LoVo (cell line): ENCODE measurements around the gene ARL15.

Experiments
- DNase-seq: peaks from one replicate; pipeline ENCODE4 v3.0.0-alpha.2; 2016; ENCODE audit warnings: low spot score

The ARL15 gene

DNA sequence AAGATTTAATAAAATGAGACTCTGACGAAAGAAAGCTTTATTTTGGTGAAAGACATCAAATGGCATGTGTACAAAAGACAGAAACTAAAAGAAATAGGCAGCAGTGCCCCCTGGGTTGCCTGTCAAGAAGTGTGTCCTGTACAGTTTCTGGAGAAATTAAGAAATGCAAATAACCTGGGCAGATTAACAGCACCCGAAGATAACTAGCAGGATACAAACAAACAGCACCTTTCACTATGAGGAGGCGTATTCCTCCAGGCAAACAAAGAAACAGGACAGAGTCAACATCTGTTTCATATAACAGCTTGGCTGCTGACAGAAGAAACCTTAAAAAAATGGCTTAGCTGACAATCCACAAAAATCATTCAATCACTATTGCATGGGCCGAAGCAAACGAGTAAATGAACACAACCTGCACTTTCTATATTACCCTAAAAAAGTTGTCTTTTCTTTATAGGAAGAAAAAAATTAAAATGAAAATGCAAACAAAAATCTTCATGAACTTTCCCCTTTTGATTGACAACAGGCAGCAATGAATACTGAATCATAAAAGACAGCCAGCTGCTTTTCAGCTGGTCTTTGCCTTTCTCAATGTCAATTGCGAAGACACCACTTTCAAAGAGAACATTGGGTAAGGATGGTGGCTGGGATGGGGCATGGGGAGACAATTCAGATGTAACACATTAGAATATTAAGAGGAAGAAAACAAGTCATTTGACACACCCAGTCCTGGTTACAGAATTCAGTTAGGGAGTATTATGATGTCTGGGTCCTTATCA lies 162.1 kb downstream of the ARL15 start:
- no peak for DNase-seq

DNA sequence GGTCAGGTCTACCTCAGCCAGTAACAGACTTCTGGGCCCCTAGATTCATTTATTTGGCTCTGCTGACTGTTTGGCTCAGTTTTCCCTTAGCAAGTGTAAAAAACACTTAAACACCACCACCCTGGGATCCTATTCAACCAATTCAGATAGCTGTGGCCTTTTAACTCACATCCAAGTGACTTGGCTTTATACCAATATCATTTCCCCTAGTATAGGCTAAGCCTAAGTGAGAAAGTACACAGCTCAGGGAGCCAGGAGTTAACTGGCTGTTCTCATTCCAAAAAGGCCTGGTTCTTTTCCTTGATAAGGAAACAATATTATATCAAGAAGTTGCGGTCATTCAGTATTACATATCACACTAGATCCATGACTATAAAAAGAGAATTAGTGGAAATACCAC lies 163.5 kb downstream of the ARL15 start:
- DNase-seq = no peak

DNA sequence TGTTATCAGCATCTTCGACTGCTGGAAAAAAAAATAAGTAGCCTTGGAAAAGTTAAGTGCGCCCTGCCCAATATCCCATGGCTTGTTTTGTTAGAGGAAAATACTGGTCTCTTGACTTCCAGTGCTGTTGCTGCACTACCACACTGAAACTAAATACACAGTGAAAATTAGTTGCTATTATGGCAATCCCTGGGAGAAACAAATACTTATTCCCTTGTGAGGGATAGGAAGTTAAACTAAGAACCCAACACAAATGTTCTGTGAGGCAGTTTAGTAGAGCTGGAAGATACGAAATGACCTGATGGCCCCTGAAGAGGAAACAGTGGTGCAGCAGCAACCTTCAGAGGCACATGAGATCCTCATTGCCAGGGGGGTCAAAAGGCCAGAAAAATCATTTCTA lies 164.0 kb downstream of the ARL15 start:
- no peak for DNase-seq

DNA sequence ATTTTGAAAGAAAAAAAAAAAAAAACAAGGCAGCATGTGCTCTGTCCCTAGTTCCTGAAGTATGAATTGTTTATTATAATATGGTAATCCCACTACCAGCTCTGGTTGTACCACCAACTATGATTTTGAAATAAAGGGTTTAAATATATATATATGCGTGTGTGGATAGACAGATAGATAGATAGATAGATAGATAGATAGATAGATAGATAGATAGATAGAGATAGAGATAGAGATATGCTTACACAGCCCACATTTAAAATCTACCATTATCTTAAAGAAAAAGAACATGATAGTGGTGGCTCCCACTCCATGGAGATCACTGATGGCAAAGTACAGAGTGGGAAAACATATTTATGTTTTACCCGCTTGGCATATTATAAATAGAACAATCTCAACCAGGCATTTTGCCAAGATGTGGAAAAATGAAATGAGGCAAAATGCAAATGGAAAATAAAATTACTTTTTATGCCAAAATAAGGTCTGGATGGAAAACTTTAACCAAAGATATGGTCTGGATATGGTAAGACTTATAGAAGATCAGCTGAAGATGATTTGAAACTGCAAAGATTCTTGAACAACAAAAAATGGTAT lies 170.0 kb downstream of the ARL15 start:
- no peak for DNase-seq

GRCh38 chr5:54136516-54137440 lies 173.6 kb downstream of the ARL15 start:
- no peak for DNase-seq

GRCh38 chr5:54135042-54135441 lies 175.3 kb downstream of the ARL15 start:
- no peak for DNase-seq

- no peak for DNase-seq
Measured at GRCh38 chr5:54133917-54134316, 176.5 kb downstream of the ARL15 start.

- no peak for DNase-seq
Measured at GRCh38 chr5:54120473-54120872, 189.9 kb downstream of the ARL15 start.

DNA sequence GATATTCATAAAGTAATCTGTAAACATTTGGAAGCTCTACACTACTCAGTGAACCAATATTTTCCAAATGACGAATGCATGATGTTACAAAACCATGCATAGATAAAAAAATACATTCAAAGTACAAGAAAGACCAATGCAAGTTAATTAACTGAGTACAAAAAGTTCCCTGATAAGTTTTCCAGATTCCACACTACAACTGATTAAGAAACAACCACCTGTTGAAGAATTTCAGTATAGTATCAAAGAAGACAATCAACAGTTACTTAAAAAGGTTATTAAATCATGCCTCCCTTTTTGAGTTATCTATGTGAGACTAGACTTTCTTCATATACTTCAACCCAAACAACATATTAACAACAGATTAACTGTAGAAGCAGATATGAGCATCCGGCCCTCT lies 192.4 kb downstream of the ARL15 start:
- no peak for DNase-seq

DNA sequence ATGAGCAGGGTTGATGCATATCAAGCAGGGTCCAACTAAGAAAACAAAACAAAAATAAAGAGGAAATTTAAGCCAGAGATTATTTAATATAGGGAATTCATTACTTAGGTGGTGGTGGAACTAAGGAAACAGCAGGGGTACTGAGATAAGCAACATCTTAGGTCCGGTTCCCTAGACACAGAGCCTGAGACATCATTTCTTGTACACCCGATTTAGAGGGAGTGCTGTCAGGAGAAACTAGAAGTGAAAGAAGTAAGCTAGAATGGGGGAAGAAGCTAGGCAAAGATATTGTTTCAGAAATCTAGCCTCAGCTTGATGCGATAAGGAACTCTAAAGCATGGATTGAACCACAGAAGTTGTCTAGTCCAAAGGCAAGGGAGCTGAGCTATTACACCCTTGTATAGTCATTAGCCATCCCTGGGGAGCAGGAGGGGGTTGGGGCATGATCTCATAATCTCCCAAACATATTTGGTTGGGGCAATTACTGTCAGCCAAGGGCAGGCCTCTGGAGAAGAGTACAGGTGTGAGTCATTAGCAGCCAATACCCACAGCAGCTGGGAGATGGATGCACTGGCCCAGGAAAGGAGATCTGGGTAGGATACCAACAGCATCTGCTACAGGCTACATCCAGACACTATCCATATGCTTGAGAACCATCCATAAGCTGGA lies 194.5 kb downstream of the ARL15 start:
- no peak for DNase-seq

- DNase-seq = no peak
Measured at GRCh38 chr5:54113060-54113459, 197.3 kb downstream of the ARL15 start.

DNA sequence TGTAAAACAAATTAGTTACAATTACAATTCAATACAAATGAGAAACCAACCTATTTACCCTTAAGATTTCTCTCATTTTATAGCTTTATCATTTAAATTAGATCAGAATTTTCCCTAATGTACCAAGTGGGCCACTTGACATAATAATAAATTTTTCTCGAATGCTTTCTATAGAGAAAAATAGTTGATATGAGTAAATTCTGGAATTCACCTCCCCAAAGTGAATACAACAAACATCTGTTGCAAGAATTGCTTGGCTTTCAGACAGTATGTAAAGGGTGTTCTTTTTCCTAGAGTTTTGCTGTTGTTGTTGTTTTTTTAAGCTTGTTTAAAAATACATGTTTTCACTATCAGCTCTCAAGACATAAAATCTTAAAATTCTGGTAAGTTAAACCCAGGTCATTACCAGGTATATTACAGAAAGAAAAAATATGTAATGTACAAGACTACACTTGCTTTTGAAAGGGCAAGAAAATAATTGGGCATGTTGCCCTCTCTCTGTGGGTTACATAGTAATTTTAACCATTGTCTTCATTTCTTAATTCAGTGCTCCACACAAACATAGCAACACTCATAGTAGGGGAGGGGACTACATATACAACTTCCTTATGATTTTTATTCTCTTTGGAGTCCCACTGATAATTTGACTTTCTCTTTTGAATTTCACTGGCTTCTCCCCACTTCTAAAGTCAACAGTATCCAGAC lies 200.6 kb downstream of the ARL15 start:
- no peak for DNase-seq

DNA sequence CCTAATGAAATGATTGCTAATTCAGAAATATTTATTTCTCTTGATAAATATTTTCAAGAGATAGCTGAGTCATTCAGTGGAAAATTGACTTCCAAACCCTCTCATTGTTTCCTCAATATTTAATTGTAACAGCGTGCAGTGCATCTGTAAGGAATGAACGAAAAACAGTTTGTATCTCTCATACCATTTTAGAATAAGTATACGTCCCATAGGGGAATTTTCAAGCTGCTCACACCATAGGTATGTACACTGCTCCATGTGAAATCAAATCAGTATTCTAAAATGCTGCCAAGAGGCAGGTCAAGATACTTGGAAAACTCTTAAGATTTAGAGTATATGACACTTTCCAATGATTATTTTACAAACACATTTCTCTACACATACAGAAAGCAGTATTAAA lies 202.2 kb downstream of the ARL15 start:
- no peak for DNase-seq

DNA sequence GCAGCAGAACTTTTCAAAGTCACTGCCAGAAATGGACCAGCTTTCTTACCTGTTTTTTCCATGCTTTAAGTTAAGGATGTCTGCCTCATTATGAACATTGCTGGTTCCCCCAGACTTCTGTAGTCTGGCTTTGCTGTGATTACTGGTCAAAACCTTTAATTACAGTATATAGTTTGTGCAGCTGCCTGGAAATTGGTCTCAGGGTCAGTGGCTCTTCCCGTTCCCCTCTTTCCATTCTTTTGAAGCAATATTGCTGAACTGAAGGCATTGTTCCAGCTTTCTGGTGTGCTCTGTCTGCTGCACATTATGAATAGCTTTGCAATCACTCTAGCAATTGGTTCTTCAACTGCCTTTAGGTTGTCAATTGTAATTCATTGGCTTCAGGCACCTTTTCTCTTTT lies 206.5 kb downstream of the ARL15 start:
- no peak for DNase-seq

- DNase-seq = no peak
Measured at GRCh38 chr5:54098267-54098666, 212.1 kb downstream of the ARL15 start.

- DNase-seq = no peak
Measured at GRCh38 chr5:54095969-54096368, 214.4 kb downstream of the ARL15 start.

DNA sequence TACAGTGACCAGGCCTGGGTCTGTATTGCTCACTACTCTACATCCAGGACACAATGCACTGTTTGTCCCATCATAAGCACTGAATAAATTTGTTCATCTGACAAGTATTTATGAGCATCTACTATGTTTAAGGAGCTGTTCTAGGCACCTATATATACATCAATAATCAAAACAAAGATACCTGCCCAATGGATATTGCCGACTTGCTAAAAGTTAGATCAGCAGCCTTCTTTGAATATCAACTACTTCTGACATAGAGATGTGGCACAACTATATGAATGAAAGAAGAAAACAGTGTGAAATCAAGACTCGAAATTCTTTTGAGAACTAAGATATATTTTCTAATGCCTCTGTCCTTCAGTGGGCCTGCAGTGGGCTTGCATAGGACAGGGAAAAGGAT lies 215.7 kb downstream of the ARL15 start:
- no peak for DNase-seq

GRCh38 chr5:54093861-54094260 lies 216.5 kb downstream of the ARL15 start:
- no peak for DNase-seq

- no peak for DNase-seq
Measured at GRCh38 chr5:54093081-54093492, 217.3 kb downstream of the ARL15 start.

- DNase-seq = no peak
Measured at GRCh38 chr5:54091307-54092130, 218.9 kb downstream of the ARL15 start.
